Panc1 (cell line): ENCODE measurements around the gene CLSTN2. TPM values are rescaled to one million over a fixed set of nuclear protein-coding genes. Genes with fewer than 3 reads are reported as not detected.

ENCODE experiments used
- ATAC-seq: fragments of 200-7000 bp; cut with Tn5 transposase; 2 replicates; pipeline ENCODE4 v1.9.1; 2020; ENCODE audit warnings: mild to moderate bottlenecking, moderate library complexity
- BruUV-seq: library from RNA; stranded (reverse); fragments of 400-500 nt; replicated peaks from 2 replicates; lab custom pipeline; 2021; lab: Mats Ljungman, UMichigan
- CTCF ChIA-PET: fragments of 300-600 bp; sonication (Branson Sonifier 250); formaldehyde crosslinking; loops from one replicate; lab custom pipeline; 2022; ENCODE audit warnings: antibody characterized with exemption; lab: Charles Lee
- POLR2A ChIA-PET: fragments of 300-600 bp; sonication (Branson Sonifier 250); formaldehyde crosslinking; loops from one replicate; lab custom pipeline; 2022; ENCODE audit warnings: antibody characterized with exemption; lab: Charles Lee
- DNase-seq: peaks from one replicate; pipeline ENCODE4 v3.0.0-alpha.2; 2010; ENCODE audit warnings: low read depth, low spot score
- H3K27ac ChIP-seq: 2 replicates; pipeline ENCODE4 v1.5.1; 2011; ENCODE audit warnings: mild to moderate bottlenecking, low read length, inconsistent platforms
- H3K27me3 ChIP-seq: fragments of 200-500 bp; sonication (Bioruptor generic); 2 replicates; pipeline ENCODE4 v1.6.0; 2014; ENCODE audit warnings: low read length, inconsistent platforms; ENCODE audit not compliant: control insufficient read depth, insufficient read depth
- H3K36me3 ChIP-seq: fragments of 200-500 bp; sonication (Bioruptor generic); 2 replicates; pipeline ENCODE4 v1.5.1; 2014; ENCODE audit warnings: inconsistent platforms, mild to moderate bottlenecking, low read length, moderate library complexity; ENCODE audit not compliant: control insufficient read depth, insufficient read depth
- H3K4me1 ChIP-seq: 2 replicates; pipeline ENCODE4 v1.5.1; 2011; ENCODE audit warnings: inconsistent platforms, mild to moderate bottlenecking, low read length, moderate library complexity; ENCODE audit not compliant: control insufficient read depth, insufficient read depth
- H3K4me3 ChIP-seq, 2 experiments: 2 replicates each; pipeline ENCODE4 v1.5.1; 2011 to 2012; ENCODE audit warnings: low read depth in 2 of 2, low read length in 2 of 2, mild to moderate bottlenecking in 2 of 2, inconsistent platforms in 1 of 2, moderate library complexity in 1 of 2
- H3K9me3 ChIP-seq: fragments of 200-500 bp; sonication (Bioruptor generic); 2 replicates; pipeline ENCODE4 v1.5.1; 2014; ENCODE audit warnings: low read depth, mild to moderate bottlenecking, inconsistent platforms, low read length, moderate library complexity; ENCODE audit not compliant: control insufficient read depth, insufficient read depth
- POLR2AphosphoS5 ChIP-seq: IDR thresholded peaks from 2 replicates; pipeline ENCODE4 v1.6.1; 2012; ENCODE audit warnings: mild to moderate bottlenecking, low read depth, low read length, moderate library complexity
- SIN3A ChIP-seq: IDR thresholded peaks from 2 replicates; pipeline ENCODE4 v1.6.1; 2012; ENCODE audit warnings: low read depth, mild to moderate bottlenecking, low read length, moderate library complexity, borderline replicate concordance; ENCODE audit not compliant: insufficient read depth
- TCF7L2 ChIP-seq: IDR thresholded peaks from 2 replicates; pipeline ENCODE4 v1.6.1; 2011; ENCODE audit warnings: mild to moderate bottlenecking, low read depth, low read length, inconsistent platforms
- in situ Hi-C: cut with HindIII; loops from 2 replicates; pipeline ENCODE4 v1.10.0; 2016; ENCODE audit warnings: low sequenced_read_pairs, low pct_unique_long_range_greater_than_20kb
- intact Hi-C: fragments of 100-400 bp; cut with micrococcal nuclease; formaldehyde crosslinking; loops from one replicate; pipeline ENCODE4 v1.10.0; 2022; ENCODE audit not compliant: unreplicated experiment
- total RNA-seq: library from RNA; stranded (reverse); gene quantifications from one replicate; pipeline ENCODE4 v1.2.1, GENCODE V29; 2021; ENCODE audit not compliant: unreplicated experiment
- TF ChIP-seq, protein P1 (sequence below), 2 experiments: IDR thresholded peaks; 2 replicates each; pipeline ENCODE4 v1.6.1; 2011 to 2012; ENCODE audit warnings: low read depth in 2 of 2, control low read depth in 1 of 2, low read length in 1 of 2, mild to moderate bottlenecking in 1 of 2, moderate library complexity in 1 of 2; ENCODE audit not compliant: insufficient read depth in 1 of 2
- TF ChIP-seq, protein P2 (sequence below): fragments of 450-650 bp; IDR thresholded peaks from 2 replicates; pipeline ENCODE4 v1.5.1; 2017; ENCODE audit warnings: mild to moderate bottlenecking

The CLSTN2 gene
- total RNA-seq, 1 experiment from 2014 or later: 0.03 TPM

DNA sequence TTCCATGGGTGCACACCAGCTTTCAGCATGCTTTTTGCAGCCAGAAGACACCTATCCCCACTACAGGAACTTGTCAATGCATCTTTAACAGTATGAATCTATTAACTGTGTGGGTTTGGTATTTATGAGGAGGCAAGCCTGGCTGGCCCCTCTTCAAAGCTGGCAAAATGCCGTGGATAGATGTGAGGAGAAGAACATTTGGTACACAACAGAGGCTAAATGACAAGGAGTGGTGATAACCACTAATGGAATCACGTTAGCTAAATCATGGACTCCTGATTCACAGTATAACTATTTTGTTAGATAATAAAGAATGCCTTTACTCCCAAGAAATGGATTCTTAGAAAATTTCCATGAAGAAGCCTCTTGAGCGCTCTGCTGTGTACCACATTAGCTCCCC lies 187.2 kb downstream of the CLSTN2 start:
- TF ChIP-seq SIN3A (no peak), TCF7L2 (no peak), POLR2AphosphoS5 (no peak)
- TF ChIP-seq, protein P1, sequence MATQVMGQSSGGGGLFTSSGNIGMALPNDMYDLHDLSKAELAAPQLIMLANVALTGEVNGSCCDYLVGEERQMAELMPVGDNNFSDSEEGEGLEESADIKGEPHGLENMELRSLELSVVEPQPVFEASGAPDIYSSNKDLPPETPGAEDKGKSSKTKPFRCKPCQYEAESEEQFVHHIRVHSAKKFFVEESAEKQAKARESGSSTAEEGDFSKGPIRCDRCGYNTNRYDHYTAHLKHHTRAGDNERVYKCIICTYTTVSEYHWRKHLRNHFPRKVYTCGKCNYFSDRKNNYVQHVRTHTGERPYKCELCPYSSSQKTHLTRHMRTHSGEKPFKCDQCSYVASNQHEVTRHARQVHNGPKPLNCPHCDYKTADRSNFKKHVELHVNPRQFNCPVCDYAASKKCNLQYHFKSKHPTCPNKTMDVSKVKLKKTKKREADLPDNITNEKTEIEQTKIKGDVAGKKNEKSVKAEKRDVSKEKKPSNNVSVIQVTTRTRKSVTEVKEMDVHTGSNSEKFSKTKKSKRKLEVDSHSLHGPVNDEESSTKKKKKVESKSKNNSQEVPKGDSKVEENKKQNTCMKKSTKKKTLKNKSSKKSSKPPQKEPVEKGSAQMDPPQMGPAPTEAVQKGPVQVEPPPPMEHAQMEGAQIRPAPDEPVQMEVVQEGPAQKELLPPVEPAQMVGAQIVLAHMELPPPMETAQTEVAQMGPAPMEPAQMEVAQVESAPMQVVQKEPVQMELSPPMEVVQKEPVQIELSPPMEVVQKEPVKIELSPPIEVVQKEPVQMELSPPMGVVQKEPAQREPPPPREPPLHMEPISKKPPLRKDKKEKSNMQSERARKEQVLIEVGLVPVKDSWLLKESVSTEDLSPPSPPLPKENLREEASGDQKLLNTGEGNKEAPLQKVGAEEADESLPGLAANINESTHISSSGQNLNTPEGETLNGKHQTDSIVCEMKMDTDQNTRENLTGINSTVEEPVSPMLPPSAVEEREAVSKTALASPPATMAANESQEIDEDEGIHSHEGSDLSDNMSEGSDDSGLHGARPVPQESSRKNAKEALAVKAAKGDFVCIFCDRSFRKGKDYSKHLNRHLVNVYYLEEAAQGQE (IDR thresholded peaks at IDR 0.05; ENCODE audit: insufficient read depth in 1 of 2, low read depth in 2 of 2, low read length in 1 of 2): no peak
- TF ChIP-seq, protein P2, sequence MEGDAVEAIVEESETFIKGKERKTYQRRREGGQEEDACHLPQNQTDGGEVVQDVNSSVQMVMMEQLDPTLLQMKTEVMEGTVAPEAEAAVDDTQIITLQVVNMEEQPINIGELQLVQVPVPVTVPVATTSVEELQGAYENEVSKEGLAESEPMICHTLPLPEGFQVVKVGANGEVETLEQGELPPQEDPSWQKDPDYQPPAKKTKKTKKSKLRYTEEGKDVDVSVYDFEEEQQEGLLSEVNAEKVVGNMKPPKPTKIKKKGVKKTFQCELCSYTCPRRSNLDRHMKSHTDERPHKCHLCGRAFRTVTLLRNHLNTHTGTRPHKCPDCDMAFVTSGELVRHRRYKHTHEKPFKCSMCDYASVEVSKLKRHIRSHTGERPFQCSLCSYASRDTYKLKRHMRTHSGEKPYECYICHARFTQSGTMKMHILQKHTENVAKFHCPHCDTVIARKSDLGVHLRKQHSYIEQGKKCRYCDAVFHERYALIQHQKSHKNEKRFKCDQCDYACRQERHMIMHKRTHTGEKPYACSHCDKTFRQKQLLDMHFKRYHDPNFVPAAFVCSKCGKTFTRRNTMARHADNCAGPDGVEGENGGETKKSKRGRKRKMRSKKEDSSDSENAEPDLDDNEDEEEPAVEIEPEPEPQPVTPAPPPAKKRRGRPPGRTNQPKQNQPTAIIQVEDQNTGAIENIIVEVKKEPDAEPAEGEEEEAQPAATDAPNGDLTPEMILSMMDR: no peak
- H3K27ac ChIP-seq: no peak overlapping the region
- ChIA-PET POLR2A (no interaction called here), CTCF (no interaction called here)
- intact Hi-C loops: no loop called here
- ATAC-seq (no peak), DNase-seq (no peak)
- H3K4me1 ChIP-seq: no peaks in the 10 kb centered on the region
- no peaks in the 10 kb centered on the region for H3K36me3 ChIP-seq
- BruUV-seq: no TSS peak
- in situ Hi-C loops: no loop called here
- no peaks in the 10 kb centered on the region for H3K9me3 ChIP-seq
- no peaks in the 10 kb centered on the region for H3K27me3 ChIP-seq
- H3K4me3 ChIP-seq: no peak overlapping the region

DNA sequence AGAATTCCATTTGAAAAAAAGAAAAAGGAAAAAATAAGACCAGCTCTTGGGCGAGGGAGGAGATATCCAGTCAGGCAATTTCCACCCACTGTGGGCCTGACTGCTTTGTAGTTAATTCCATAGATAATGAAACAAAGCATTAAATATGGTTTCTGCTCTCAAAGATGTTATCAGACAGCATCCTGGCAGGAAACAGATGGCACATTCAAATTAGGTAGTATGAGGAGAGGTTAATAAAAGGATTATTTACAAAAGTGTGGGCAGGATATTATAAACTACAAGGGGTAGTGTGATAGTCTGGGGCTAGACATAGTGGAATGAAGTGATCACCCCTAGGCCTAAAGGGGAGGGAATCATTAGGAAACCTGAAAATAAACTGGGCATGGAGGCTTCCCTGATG lies 193.2 kb downstream of the CLSTN2 start:
- no peak overlapping the region for H3K4me3 ChIP-seq
- intact Hi-C loops: no loop called here
- no peak overlapping the region for H3K27ac ChIP-seq
- H3K9me3 ChIP-seq: no peaks in the 10 kb centered on the region
- POLR2A ChIA-PET: no interaction called here
- H3K36me3 ChIP-seq: no peaks in the 10 kb centered on the region
- no peaks in the 10 kb centered on the region for H3K4me1 ChIP-seq
- no peak for ATAC-seq
- no peaks in the 10 kb centered on the region; the same call in 1 of the 2 replicates for H3K27me3 ChIP-seq
- in situ Hi-C loops: no loop called here
- TF ChIP-seq, protein P1 (IDR thresholded peaks at IDR 0.05; ENCODE audit: insufficient read depth in 1 of 2, low read depth in 2 of 2, low read length in 1 of 2): no peak
- no peak for TF ChIP-seq SIN3A
- TF ChIP-seq POLR2AphosphoS5: no peak
- no peak for TF ChIP-seq TCF7L2
- TF ChIP-seq, protein P2: no peak
- no peak for DNase-seq
- CTCF ChIA-PET: no interaction called here
- no TSS peak for BruUV-seq
